Mesendoderm (in vitro differentiated cells): ENCODE measurements around the gene VIPR2.

Source experiments
- DNase-seq: peaks from one replicate; pipeline ENCODE4 v3.0.0; 2013
- H2AK5ac ChIP-seq: 2 replicates; pipeline ENCODE4 v1.6.1; 2013; ENCODE audit warnings: low read length, inconsistent platforms
- H2BK120ac ChIP-seq: 2 replicates; pipeline ENCODE4 v1.6.1; 2013; ENCODE audit warnings: low read depth, mild to moderate bottlenecking, low read length, moderate library complexity, mixed read lengths
- H2BK15ac ChIP-seq: replicated peaks from 2 replicates; pipeline ENCODE4 v1.6.1; 2013; ENCODE audit warnings: low read depth, mild to moderate bottlenecking, moderate library complexity
- H2BK5ac ChIP-seq: 2 replicates; pipeline ENCODE4 v1.6.1; 2013; ENCODE audit warnings: low read length, inconsistent platforms
- H3K18ac ChIP-seq: 2 replicates; pipeline ENCODE4 v1.6.1; 2013; ENCODE audit warnings: mild to moderate bottlenecking, low read length, mixed read lengths
- H3K23ac ChIP-seq: one replicate; pipeline ENCODE4 v1.6.1; 2013; ENCODE audit warnings: low read length
- H3K27ac ChIP-seq: 2 replicates; pipeline ENCODE4 v1.5.1; 2013; ENCODE audit warnings: low read depth, mild to moderate bottlenecking, inconsistent platforms, low read length, moderate library complexity
- H3K27me3 ChIP-seq: 2 replicates; pipeline ENCODE4 v1.6.1; 2013; ENCODE audit warnings: low read length, control low read depth, mild to moderate bottlenecking, inconsistent platforms; ENCODE audit not compliant: insufficient read depth, poor library complexity
- H3K36me3 ChIP-seq: 2 replicates; pipeline ENCODE4 v1.6.1; 2013; ENCODE audit warnings: low read length, inconsistent platforms; ENCODE audit not compliant: control insufficient read depth, insufficient read depth
- H3K4ac ChIP-seq: one replicate; pipeline ENCODE4 v1.6.1; 2013; ENCODE audit warnings: low read depth, mild to moderate bottlenecking, low read length, moderate library complexity
- H3K4me1 ChIP-seq: 2 replicates; pipeline ENCODE4 v1.6.1; 2013; ENCODE audit warnings: low read depth, low read length, inconsistent platforms; ENCODE audit not compliant: control insufficient read depth
- H3K4me2 ChIP-seq: 2 replicates; pipeline ENCODE4 v1.6.1; 2013; ENCODE audit warnings: low read length
- H3K4me3 ChIP-seq: 2 replicates; pipeline ENCODE4 v1.5.1; 2013; ENCODE audit warnings: mild to moderate bottlenecking, low read length
- H3K56ac ChIP-seq: one replicate; pipeline ENCODE4 v1.6.1; 2013; ENCODE audit warnings: low read length
- H3K79me1 ChIP-seq: 2 replicates; pipeline ENCODE4 v1.6.1; 2013; ENCODE audit warnings: low read length, inconsistent platforms
- H3K79me2 ChIP-seq: 2 replicates; pipeline ENCODE4 v1.6.1; 2013; ENCODE audit warnings: mild to moderate bottlenecking, low read length; ENCODE audit not compliant: control insufficient read depth, insufficient read depth
- H3K9ac ChIP-seq: 2 replicates; pipeline ENCODE4 v1.6.1; 2013; ENCODE audit warnings: low read length, inconsistent platforms
- H4K5ac ChIP-seq: one replicate; pipeline ENCODE4 v1.6.1; 2013; ENCODE audit warnings: low read length
- H4K8ac ChIP-seq: one replicate; pipeline ENCODE4 v1.6.1; 2013; ENCODE audit warnings: low read depth, mild to moderate bottlenecking, control low read depth, low read length, moderate library complexity
- WGBS: extraction: QIAGEN DNeasy Blood & Tissue Kit; methylation state at CpG from one replicate; pipeline ENCODE4 v1.1.7; 2013; ENCODE audit warnings: low lambda C conversion rate, missing lambda C conversion rate; ENCODE audit not compliant: insufficient coverage; ENCODE audit errors: extremely low coverage; 5-methylcytosine and 5-hydroxymethylcytosine counted together

VIPR2 gene

GRCh38 chr7:159117366-159118196 lies 27.1 kb downstream of the VIPR2 start:
- DNase-seq, result no peak
- Histone ChIP-seq H3K79me2 (no peaks in the 10 kb centered on the region), H3K4me3 (no peak overlapping the region), H2BK15ac (no peak overlapping the region), H3K23ac (no peak overlapping the region), H4K8ac (no peak overlapping the region), H3K27ac (no peak overlapping the region), H3K4me1 (no peaks in the 10 kb centered on the region), H3K36me3 (no peaks in the 10 kb centered on the region), H3K4me2 (no peak overlapping the region), H2AK5ac (no peak overlapping the region), H3K18ac (no peak overlapping the region), H4K5ac (no peak overlapping the region), H3K27me3 (no peaks in the 10 kb centered on the region), H3K9ac (no peak overlapping the region), H3K79me1 (no peaks in the 10 kb centered on the region), H3K56ac (no peak overlapping the region), H2BK5ac (no peak overlapping the region), H3K4ac (no peak overlapping the region), H2BK120ac (no peak overlapping the region)
- no CpG with 5 or more reads among the region's 17 CpGs for WGBS

DNA sequence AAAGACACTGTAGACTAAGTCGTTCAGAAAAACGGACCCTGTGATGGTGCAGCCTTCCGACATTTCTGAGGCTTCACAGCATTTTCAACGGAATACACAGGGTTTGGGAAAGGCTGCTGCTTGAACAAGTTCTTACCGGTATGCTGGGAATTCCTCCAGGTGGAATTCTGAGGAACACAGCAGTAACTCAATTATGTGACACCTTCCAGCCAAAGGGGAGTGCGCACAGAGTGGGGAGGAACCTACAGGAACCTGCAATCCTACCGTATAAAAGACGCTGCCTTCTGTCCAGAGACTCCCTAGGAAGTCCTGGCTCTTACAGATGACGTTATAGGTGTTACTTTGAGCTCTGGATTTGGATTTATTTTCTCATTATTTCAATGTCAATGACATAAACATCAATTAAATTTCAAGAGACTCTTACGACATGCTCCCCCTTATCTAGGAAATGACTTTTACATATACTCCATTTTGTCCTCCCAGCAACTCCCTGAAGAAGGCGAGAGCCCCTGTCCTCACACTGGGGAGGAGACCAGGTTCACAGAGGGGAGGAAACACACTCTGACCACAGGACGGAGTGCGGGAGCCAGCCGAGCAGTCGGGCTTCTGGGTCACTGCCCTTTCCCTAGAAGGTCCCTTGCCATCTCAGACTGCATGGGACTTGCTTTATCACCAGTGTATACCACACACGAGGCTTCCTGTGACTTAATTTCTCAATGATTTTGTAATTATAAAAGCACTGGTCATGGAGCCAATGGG lies 27.9 kb downstream of the VIPR2 start:
- Histone ChIP-seq H3K4ac (no peak overlapping the region), H3K56ac (no peak overlapping the region), H3K36me3 (no peaks in the 10 kb centered on the region), H4K8ac (no peak overlapping the region), H3K27me3 (no peaks in the 10 kb centered on the region), H3K79me1 (no peaks in the 10 kb centered on the region), H3K18ac (no peak overlapping the region), H3K9ac (no peak overlapping the region), H3K27ac (no peak overlapping the region), H2BK5ac (no peak overlapping the region), H2BK120ac (no peak overlapping the region), H4K5ac (no peak overlapping the region), H3K4me1 (no peaks in the 10 kb centered on the region), H3K4me2 (no peak overlapping the region), H3K4me3 (no peak overlapping the region), H3K79me2 (no peaks in the 10 kb centered on the region), H3K23ac (no peak overlapping the region), H2AK5ac (no peak overlapping the region), H2BK15ac (no peak overlapping the region)
- WGBS, result no CpG with 5 or more reads among the region's 16 CpGs
- peak; percentile 62 for DNase-seq

DNA sequence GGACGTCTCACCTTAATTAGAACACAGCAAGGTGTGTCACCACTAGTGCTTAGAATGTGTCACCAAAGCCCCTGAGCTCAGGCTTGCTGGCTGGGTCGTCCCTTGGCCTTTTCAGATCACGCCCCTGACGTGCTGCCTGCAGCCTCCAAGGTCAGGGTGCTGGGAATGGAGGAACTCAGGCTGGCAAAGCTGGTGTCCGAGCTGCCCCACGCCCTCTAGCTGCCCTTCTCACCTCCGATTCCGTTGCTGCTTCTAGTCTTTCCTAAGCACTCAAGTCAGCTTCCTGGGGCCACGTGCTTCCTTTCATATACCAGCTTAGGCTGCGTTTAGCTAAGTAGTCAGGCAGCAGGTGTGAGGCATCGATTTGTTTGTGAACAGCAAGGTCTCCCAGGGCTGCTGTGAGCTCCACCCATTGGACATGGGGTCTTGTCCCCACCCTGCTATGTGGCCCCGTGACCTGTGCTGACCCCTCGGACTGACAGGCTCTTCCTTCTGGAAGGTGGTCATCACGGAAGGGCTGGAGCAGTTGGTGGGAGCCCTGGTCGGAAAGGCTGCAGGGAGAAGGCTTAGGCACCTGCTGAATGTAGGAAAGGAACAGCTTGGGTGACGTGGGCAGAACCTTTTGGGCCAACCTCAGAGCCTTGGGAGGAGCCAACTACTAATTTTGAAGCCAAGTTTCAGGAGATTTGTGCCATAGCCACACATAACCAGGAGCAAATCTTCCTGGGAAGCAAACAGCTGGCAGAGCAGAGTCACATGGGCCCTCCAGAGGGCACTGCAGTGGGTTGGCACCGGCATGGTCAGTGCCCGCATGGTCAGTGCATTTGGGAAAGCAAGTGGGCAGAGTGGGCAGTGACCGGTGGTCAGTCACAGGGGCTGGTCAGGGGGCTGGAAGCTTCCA lies 28.8 kb downstream of the VIPR2 start:
- no peak for DNase-seq
- Histone ChIP-seq H3K79me1 (no peaks in the 10 kb centered on the region), H3K79me2 (no peaks in the 10 kb centered on the region), H4K5ac (no peak overlapping the region), H2BK5ac (no peak overlapping the region), H3K18ac (no peak overlapping the region), H3K27me3 (no peaks in the 10 kb centered on the region), H3K23ac (no peak overlapping the region), H3K4me2 (no peak overlapping the region), H2BK15ac (no peak overlapping the region), H2BK120ac (no peak overlapping the region), H3K36me3 (no peaks in the 10 kb centered on the region), H4K8ac (no peak overlapping the region), H3K9ac (no peak overlapping the region), H3K4me3 (no peak overlapping the region), H3K4ac (no peak overlapping the region), H3K27ac (no peak overlapping the region), H3K4me1 (no peaks in the 10 kb centered on the region), H3K56ac (peak overlapping the region; percentile 7), H2AK5ac (no peak overlapping the region)
- no CpG with 5 or more reads among the region's 19 CpGs for WGBS

- no peak overlapping the region for H3K4me3 ChIP-seq
- no peak overlapping the region for H3K9ac ChIP-seq
- no peak overlapping the region for H2BK120ac ChIP-seq
- no peaks in the 10 kb centered on the region for H3K4me1 ChIP-seq
- no peak overlapping the region for H3K4ac ChIP-seq
- no peak overlapping the region for H3K27ac ChIP-seq
- H3K27me3 ChIP-seq, result no peaks in the 10 kb centered on the region
- no peak overlapping the region for H3K4me2 ChIP-seq
- no peak for DNase-seq
- H3K56ac ChIP-seq, result no peak overlapping the region
- no peaks in the 10 kb centered on the region for H3K36me3 ChIP-seq
- H3K18ac ChIP-seq, result no peak overlapping the region
- no CpG with 5 or more reads among the region's 7 CpGs for WGBS
- H4K5ac ChIP-seq, result no peak overlapping the region
- no peak overlapping the region for H2BK15ac ChIP-seq
- no peak overlapping the region for H3K23ac ChIP-seq
- no peak overlapping the region for H4K8ac ChIP-seq
- no peaks in the 10 kb centered on the region for H3K79me1 ChIP-seq
- no peak overlapping the region for H2AK5ac ChIP-seq
- no peaks in the 10 kb centered on the region for H3K79me2 ChIP-seq
- no peak overlapping the region for H2BK5ac ChIP-seq
Observed at GRCh38 chr7:159114981-159115380, 29.7 kb downstream of the VIPR2 start.

DNA sequence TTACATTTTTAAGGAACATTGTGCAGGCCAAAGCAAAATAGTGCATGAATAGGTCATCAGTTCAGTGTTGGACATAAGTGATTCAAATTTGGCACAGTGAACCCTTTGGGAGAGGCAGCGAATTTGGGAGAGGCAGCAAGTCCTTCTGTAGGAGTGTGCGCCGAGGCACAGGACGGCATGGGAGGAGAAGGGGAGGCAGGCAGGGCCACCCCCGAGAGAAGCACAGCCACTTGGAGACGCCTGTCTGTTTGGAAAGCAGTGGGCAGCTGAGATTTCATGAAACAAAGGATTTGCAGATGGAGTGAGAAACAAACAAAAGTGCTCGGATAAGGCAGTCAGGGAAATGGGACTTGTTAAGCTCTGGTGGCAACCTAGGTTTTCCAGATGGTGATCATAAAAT lies 30.6 kb downstream of the VIPR2 start:
- Histone ChIP-seq H3K79me1 (no peaks in the 10 kb centered on the region), H3K4me1 (no peaks in the 10 kb centered on the region), H3K56ac (no peak overlapping the region), H3K4me2 (no peak overlapping the region), H2BK15ac (no peak overlapping the region), H2BK5ac (no peak overlapping the region), H3K36me3 (no peaks in the 10 kb centered on the region), H3K27ac (no peak overlapping the region), H3K9ac (no peak overlapping the region), H3K18ac (no peak overlapping the region), H3K4ac (no peak overlapping the region), H4K8ac (no peak overlapping the region), H3K23ac (no peak overlapping the region), H3K79me2 (no peaks in the 10 kb centered on the region), H2BK120ac (no peak overlapping the region), H4K5ac (no peak overlapping the region), H3K27me3 (no peaks in the 10 kb centered on the region), H2AK5ac (no peak overlapping the region), H3K4me3 (no peak overlapping the region)
- WGBS, result no CpG with 5 or more reads among the region's 7 CpGs
- no peak for DNase-seq
